B cell (primary cell): ENCODE results near the gene ABCB10. TPM values are rescaled to one million over a fixed set of nuclear protein-coding genes. Genes with fewer than 3 reads are reported as not detected.

Experiments
- ATAC-seq: fragments of 200-7000 bp; cut with Tn5 transposase; one replicate; pipeline ENCODE4 v1.10.0; 2021; ENCODE audit warnings: low read depth, mild to moderate bottlenecking, moderate number of reproducible peaks, moderate library complexity
- CTCF ChIA-PET: fragments of 350-600 bp; sonication (Branson Sonifier 250); formaldehyde crosslinking; loops from one replicate; lab custom pipeline; 2021; ENCODE audit warnings: antibody characterized with exemption, inconsistent platforms; lab: Charles Lee
- POLR2A ChIA-PET: fragments of 350-600 bp; sonication (Branson Sonifier 250); formaldehyde crosslinking; loops from one replicate; lab custom pipeline; 2021; ENCODE audit warnings: antibody characterized with exemption; lab: Charles Lee
- DNase-seq: peaks from one replicate; pipeline ENCODE4 v3.0.0; 2013
- H2AFZ ChIP-seq: 2 replicates; pipeline ENCODE4 v1.6.1; 2012; ENCODE audit warnings: mild to moderate bottlenecking, low read depth, low read length; ENCODE audit not compliant: insufficient read depth, poor library complexity, severe bottlenecking
- H3K27ac ChIP-seq, 2 donors: 1 replicate in 1 of 2; 2 replicates in 1 of 2; pipeline ENCODE4 v1.5.1; 2012 to 2013; ENCODE audit warnings: low read length in 2 of 2, mild to moderate bottlenecking in 2 of 2, moderate library complexity in 1 of 2
- H3K27me3 ChIP-seq, 4 experiments: fragments of 200-600 bp in 1 of 4; sonication (generic) in 1 of 4; replicated peaks in 1 of 4; 1 replicate in 2 of 4; 2 replicates in 2 of 4; pipeline versions ENCODE4 v1.6.1 to v1.7.0; 2013 to 2016; ENCODE audit warnings: low read length in 3 of 4, mild to moderate bottlenecking in 2 of 4, mixed read lengths in 1 of 4, moderate library complexity in 1 of 4; ENCODE audit not compliant: insufficient read depth in 4 of 4, control insufficient read depth in 3 of 4; ENCODE audit errors: control extremely low read depth in 1 of 4
- H3K36me3 ChIP-seq, 2 experiments: replicated peaks in 1 of 2; 1 replicate in 1 of 2; 2 replicates in 1 of 2; pipeline versions ENCODE4 v1.6.1 to v1.7.1; 2013; ENCODE audit warnings: low read length in 1 of 2; ENCODE audit not compliant: insufficient read depth in 2 of 2, control insufficient read depth in 1 of 2; ENCODE audit errors: control extremely low read depth in 1 of 2, extremely low read depth in 1 of 2
- H3K4me1 ChIP-seq, 2 donors: fragments of 200-600 bp in 1 of 2; sonication (generic) in 1 of 2; 1 replicate in 1 of 2; 2 replicates in 1 of 2; pipeline versions ENCODE4 v1.5.1 to v1.6.1; 2013 to 2017; ENCODE audit warnings: low read length in 2 of 2; ENCODE audit not compliant: control insufficient read depth in 2 of 2, insufficient read depth in 2 of 2
- H3K4me2 ChIP-seq: replicated peaks from 2 replicates; pipeline ENCODE3; 2012; ENCODE audit warnings: mild to moderate bottlenecking, low read depth, low read length; ENCODE audit not compliant: poor library complexity, severe bottlenecking
- H3K4me3 ChIP-seq, 5 experiments: fragments of 200-600 bp in 1 of 5; sonication (generic) in 1 of 5; 1 replicate in 3 of 5; 2 replicates in 2 of 5; pipeline versions ENCODE4 v1.5.1 to v1.7.0; 2011 to 2016; ENCODE audit warnings: low read length in 4 of 5, mild to moderate bottlenecking in 4 of 5, low read depth in 2 of 5, control low read depth in 1 of 5, moderate library complexity in 1 of 5; ENCODE audit not compliant: insufficient read depth in 1 of 5; ENCODE audit errors: control extremely low read depth in 1 of 5, extremely low read depth in 1 of 5
- H3K79me2 ChIP-seq: fragments of 200-600 bp; sonication (generic); one replicate; pipeline ENCODE4 v1.6.0; 2016; ENCODE audit warnings: low read length; ENCODE audit not compliant: control insufficient read depth, insufficient read depth
- H3K9ac ChIP-seq: fragments of 200-600 bp; sonication (generic); 2 replicates; pipeline ENCODE4 v1.6.1; 2017; ENCODE audit warnings: mild to moderate bottlenecking, low read length, moderate library complexity
- H3K9me3 ChIP-seq, 3 donors: one replicate each; pipeline versions ENCODE4 v1.6.1 to v1.7.1; 2013; ENCODE audit warnings: low read length in 2 of 3; ENCODE audit not compliant: control insufficient read depth in 2 of 3, insufficient read depth in 1 of 3; ENCODE audit errors: control extremely low read depth in 1 of 3
- H4K20me1 ChIP-seq: 2 replicates; pipeline ENCODE4 v1.6.0; 2012; ENCODE audit warnings: mild to moderate bottlenecking, low read length; ENCODE audit not compliant: insufficient read depth, control insufficient read depth, poor library complexity, severe bottlenecking
- H3K27ac Mint-ChIP-seq: one replicate; pipeline ENCODE4 v1.8.0; 2021; ENCODE audit warnings: mixed read lengths
- H3K27me3 Mint-ChIP-seq: one replicate; pipeline ENCODE4 v1.8.0; 2021; ENCODE audit warnings: mixed read lengths
- H3K4me1 Mint-ChIP-seq: one replicate; pipeline ENCODE4 v1.8.0; 2021; ENCODE audit warnings: mixed read lengths
- H3K4me3 Mint-ChIP-seq: one replicate; pipeline ENCODE4 v1.8.0; 2021; ENCODE audit warnings: mixed read lengths
- H3K9me3 Mint-ChIP-seq: one replicate; pipeline ENCODE4 v1.8.0; 2022; ENCODE audit warnings: mixed read lengths; ENCODE audit not compliant: insufficient read depth
- CTCF ChIP-seq: fragments of 200-600 bp; IDR thresholded peaks from one replicate; pipeline ENCODE4 v1.8.0; 2022; ENCODE audit warnings: antibody characterized with exemption, mild to moderate bottlenecking
- EZH2 ChIP-seq: IDR thresholded peaks from 2 replicates; pipeline ENCODE4 v1.6.1; 2012; ENCODE audit warnings: borderline replicate concordance, low read depth, mild to moderate bottlenecking, moderate library complexity, low read length; ENCODE audit not compliant: insufficient read depth, poor library complexity, severe bottlenecking
- WGBS: methylation state at CpG from one replicate; pipeline ENCODE4 v1.1.5; 2013; ENCODE audit warnings: missing lambda C conversion rate; ENCODE audit not compliant: insufficient coverage; 5-methylcytosine and 5-hydroxymethylcytosine counted together
- intact Hi-C: fragments of 100-400 bp; cut with micrococcal nuclease; formaldehyde crosslinking; loops from one replicate; pipeline ENCODE4 v1.10.0; 2022
- polyA plus RNA-seq: library from polyadenylated mRNA; depleted of rRNA; stranded (reverse); fragments of >200 nt; gene quantifications from 2 replicates; pipeline ENCODE4 v1.2.3, GENCODE V29; 2012
- total RNA-seq, 2 donors: library from RNA; stranded (reverse); fragments of 120-200 nt in 1 of 2; gene quantifications; 1 replicate in 1 of 2; 2 replicates in 1 of 2; pipeline versions ENCODE4 v1.2.3 to v1.2.4, GENCODE V29; 2013 to 2022

Gene ABCB10
- total and polyA plus RNA-seq, 2 donors (not counting 1 experiment from before 2014, with no cell fraction given): 6.5 to 18.6 TPM

DNA sequence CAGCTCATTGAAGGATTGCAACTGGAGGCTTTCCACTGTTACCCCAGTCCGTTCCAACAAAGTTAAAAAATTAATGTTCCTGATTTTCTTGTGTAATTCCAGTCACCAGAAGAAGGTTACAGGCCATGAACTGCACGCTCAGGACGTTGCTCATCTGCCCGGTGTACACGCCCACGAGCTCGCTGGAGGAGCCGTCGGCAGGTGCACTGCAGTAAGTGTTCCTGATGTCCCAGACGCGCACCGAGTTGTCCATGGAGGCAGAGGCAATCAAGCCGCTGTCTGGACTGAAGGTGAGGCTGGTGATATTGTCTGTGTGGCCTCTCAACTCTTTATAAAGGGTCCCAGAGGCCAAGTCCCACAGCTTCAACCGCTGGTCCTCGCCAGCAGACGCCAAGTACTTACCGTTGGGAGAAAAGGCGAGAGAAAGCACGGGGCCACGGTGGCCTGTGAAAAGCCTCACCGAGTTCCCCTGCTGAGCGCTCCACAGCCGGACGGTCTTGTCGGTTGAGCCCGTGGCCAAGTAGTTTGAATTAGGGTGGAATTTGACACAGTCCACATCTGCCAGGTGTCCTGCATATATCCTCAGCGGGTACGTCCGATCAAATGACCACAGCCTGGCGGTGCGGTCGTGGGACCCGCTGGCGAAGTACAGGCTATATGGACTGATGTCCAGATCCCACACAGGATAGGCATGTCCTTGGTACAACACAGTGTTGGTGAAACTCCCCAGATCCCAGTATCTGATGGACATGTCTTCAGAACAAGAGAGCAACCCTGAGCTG, 35.9 kb upstream of the ABCB10 start:
- Histone ChIP-seq H3K27me3 (no peaks in the 10 kb centered on the region), H3K9ac (no peak overlapping the region), H3K36me3 (peaks cover 7 to 24% of the 10 kb centered on the region in 2 experiments), H2AFZ (no peak overlapping the region), H3K4me1 (no peaks in the 10 kb centered on the region), H3K9me3 (no peaks in the 10 kb centered on the region), H3K4me3 (no peak overlapping the region), H3K27ac (no peak overlapping the region), H3K4me2 (no peak overlapping the region), H4K20me1 (peaks cover 4% of the 10 kb centered on the region), H3K79me2 (peaks cover 9% of the 10 kb centered on the region)
- DNase-seq: no peak
- Mint-ChIP-seq H3K27me3 (no peaks in the 10 kb centered on the region), H3K4me3 (no peak overlapping the region), H3K9me3 (no peaks in the 10 kb centered on the region), H3K4me1 (no peaks in the 10 kb centered on the region), H3K27ac (no peak overlapping the region)
- ChIA-PET CTCF (interaction anchor here (1.2 kb wide), 1 partner anchor 15 kb away, joined by 3 read pairs; no protein-coding TSS in a partner anchor), POLR2A (no interaction called here)
- 96% methylated on average over 34 of the region's 34 CpGs for WGBS
- ATAC-seq: no peak
- intact Hi-C loops: no loop called here
- TF ChIP-seq EZH2: no peak
- no peak for TF ChIP-seq CTCF

- Histone ChIP-seq H3K36me3 (peaks cover 7 to 20% of the 10 kb centered on the region in 2 experiments), H3K4me2 (no peak overlapping the region), H3K9ac (no peak overlapping the region), H3K27ac (no peak overlapping the region), H3K4me1 (no peaks in the 10 kb centered on the region), H2AFZ (no peak overlapping the region), H3K9me3 (no peaks in the 10 kb centered on the region), H3K79me2 (peaks cover 6% of the 10 kb centered on the region), H3K27me3 (no peaks in the 10 kb centered on the region), H4K20me1 (peaks cover 4% of the 10 kb centered on the region), H3K4me3 (no peak overlapping the region)
- TF ChIP-seq CTCF (no peak), EZH2 (no peak)
- ATAC-seq: no peak
- no peaks in the 10 kb centered on the region for H3K9me3 Mint-ChIP-seq
- DNase-seq: no peak
- intact Hi-C loops: no loop called here
- H3K4me3 Mint-ChIP-seq: no peak overlapping the region
- ChIA-PET CTCF (no interaction called here), POLR2A (no interaction called here)
- WGBS: 93% methylated on average over 6 of the region's 12 CpGs
- no peaks in the 10 kb centered on the region for H3K4me1 Mint-ChIP-seq
- H3K27me3 Mint-ChIP-seq: no peaks in the 10 kb centered on the region
- H3K27ac Mint-ChIP-seq: no peak overlapping the region
Measured at GRCh38 chr1:229593800-229594199, 35.3 kb upstream of the ABCB10 start.
